ENCODE measurements around the gene KIRREL3. TPM values are rescaled to one million over a fixed set of nuclear protein-coding genes. Genes with fewer than 3 reads are reported as not detected.

The KIRREL3 gene
- polyA plus RNA-seq, 1 donor (not counting 4 experiments of a cell fraction or from before 2014, with no cell fraction given), result 0.04 TPM

DNA sequence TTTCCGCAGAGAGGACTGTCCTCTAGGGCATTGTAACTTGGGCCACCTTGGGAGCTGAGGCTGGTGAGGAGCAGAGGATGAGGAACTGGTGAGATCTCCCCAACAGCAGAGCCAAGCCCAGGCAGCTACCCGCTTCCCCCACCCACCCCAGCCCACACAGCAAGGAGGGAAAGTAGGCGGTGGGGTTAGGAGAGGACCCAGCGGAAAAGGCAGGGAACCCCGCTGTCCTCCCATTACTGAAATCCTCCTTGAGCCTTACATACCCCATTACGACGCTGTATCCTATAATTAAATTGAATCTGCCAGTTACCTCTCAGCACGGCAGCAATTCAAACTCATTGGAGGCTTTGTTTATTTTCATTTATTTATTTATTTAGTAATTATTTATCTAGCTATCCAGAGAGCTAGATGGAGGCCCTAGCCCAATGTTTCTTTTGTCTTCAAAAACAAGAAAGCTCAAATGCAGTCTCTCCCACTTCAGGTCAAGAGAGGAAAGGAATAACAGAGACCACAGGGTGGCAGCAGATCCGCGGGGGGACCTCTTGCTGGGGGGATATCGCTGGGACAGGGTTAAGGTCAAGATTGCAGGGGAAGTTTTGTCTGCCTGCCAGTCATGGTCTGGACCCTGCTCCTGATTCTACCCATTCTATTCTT is 427.1 kb downstream of the KIRREL3 start:
- Histone ChIP-seq H3K27ac (ENCODE audit: control insufficient read depth, insufficient read depth, low read length) (no peak overlapping the region), H3K4me2 (ENCODE audit: control insufficient read depth, extremely low read depth, insufficient read depth, low read depth, low read length) (no peak overlapping the region), H3K36me3 (ENCODE audit: control insufficient read depth in 2 of 2, extremely low read depth in 1 of 2, insufficient read depth in 2 of 2, low read length in 2 of 2) (no peaks in the 10 kb centered on the region), H4K20me1 (ENCODE audit: control insufficient read depth, extremely low read depth, insufficient read depth, low read length) (no peaks in the 10 kb centered on the region), H3K27me3 (ENCODE audit: control insufficient read depth, extremely low read depth, insufficient read depth, low read length) (peaks cover 3% of the 10 kb centered on the region), H3K79me2 (ENCODE audit: control insufficient read depth, insufficient read depth, low read length) (no peaks in the 10 kb centered on the region), H3K9ac (ENCODE audit: control insufficient read depth, extremely low read depth, insufficient read depth, low read length) (no peak overlapping the region), H3K9me1 (ENCODE audit: control insufficient read depth, extremely low read depth, insufficient read depth, low read length) (no peaks in the 10 kb centered on the region), H3K4me1 (ENCODE audit: control insufficient read depth, extremely low read depth, insufficient read depth, low read length) (no peaks in the 10 kb centered on the region), H3K4me3 (ENCODE audit: control insufficient read depth in 2 of 3, extremely low read depth in 1 of 3, insufficient read depth in 2 of 3, low read depth in 1 of 3, low read length in 3 of 3) (no peak overlapping the region), H2AFZ (ENCODE audit: control insufficient read depth, low read length) (no peak overlapping the region), H3K9me3 (ENCODE audit: control insufficient read depth, low read depth, low read length) (no peaks in the 10 kb centered on the region)
- TF ChIP-seq EZH2 (IDR thresholded peaks at IDR 0.05; ENCODE audit: low read length), result no peak
- TF ChIP-seq, protein P1, sequence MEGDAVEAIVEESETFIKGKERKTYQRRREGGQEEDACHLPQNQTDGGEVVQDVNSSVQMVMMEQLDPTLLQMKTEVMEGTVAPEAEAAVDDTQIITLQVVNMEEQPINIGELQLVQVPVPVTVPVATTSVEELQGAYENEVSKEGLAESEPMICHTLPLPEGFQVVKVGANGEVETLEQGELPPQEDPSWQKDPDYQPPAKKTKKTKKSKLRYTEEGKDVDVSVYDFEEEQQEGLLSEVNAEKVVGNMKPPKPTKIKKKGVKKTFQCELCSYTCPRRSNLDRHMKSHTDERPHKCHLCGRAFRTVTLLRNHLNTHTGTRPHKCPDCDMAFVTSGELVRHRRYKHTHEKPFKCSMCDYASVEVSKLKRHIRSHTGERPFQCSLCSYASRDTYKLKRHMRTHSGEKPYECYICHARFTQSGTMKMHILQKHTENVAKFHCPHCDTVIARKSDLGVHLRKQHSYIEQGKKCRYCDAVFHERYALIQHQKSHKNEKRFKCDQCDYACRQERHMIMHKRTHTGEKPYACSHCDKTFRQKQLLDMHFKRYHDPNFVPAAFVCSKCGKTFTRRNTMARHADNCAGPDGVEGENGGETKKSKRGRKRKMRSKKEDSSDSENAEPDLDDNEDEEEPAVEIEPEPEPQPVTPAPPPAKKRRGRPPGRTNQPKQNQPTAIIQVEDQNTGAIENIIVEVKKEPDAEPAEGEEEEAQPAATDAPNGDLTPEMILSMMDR (optimal IDR thresholded peaks at IDR 0.05 in 1 of 3, IDR thresholded peaks at IDR 0.05 in 1 of 3, conservative IDR thresholded peaks at IDR 0.05 in 1 of 3; ENCODE audit: extremely low read depth in 1 of 3, insufficient read depth in 2 of 3, low read length in 3 of 3), result peak in 1 of 3 experiments; percentile 9
- DNase-seq (ENCODE audit: low read depth, low spot score) (no peak), FAIRE-seq (no peak)
- dilution Hi-C loops (cut with MboI; ENCODE audit: extremely low pct_ligation_motif_present, low sequenced_read_pairs), result no loop called here

DNA sequence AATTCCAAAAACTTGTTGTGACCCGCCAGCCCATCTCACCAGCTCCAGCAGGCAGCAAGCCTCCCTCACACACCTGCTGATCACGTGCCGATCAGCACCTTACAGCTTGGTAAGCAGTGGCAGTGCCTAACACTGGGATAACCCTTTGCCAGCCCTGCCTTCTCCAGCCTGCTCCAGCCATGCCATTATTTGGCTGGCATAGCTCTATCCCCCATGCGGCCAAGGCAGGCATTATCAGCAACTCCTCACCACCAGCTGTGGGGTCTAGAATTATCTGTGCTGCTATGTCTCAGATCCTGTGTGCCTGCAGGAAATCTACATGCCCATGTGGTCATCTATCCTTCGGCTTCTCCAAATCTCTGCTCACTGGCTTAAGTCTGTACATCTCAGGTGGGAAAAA is 430.1 kb downstream of the KIRREL3 start:
- H3K79me2 ChIP-seq (ENCODE audit: control insufficient read depth, insufficient read depth, low read length), result no peaks in the 10 kb centered on the region
- dilution Hi-C loops (cut with MboI; ENCODE audit: extremely low pct_ligation_motif_present, low sequenced_read_pairs), result no loop called here

More for the DNA sequence above, 430.1 kb downstream of the KIRREL3 start:
- Histone ChIP-seq H3K4me3 (ENCODE audit: control insufficient read depth in 2 of 3, extremely low read depth in 1 of 3, insufficient read depth in 2 of 3, low read depth in 1 of 3, low read length in 3 of 3) (no peak overlapping the region), H3K4me1 (ENCODE audit: control insufficient read depth, extremely low read depth, insufficient read depth, low read length) (no peaks in the 10 kb centered on the region), H3K27me3 (ENCODE audit: control insufficient read depth, extremely low read depth, insufficient read depth, low read length) (peaks cover 3% of the 10 kb centered on the region), H3K9ac (ENCODE audit: control insufficient read depth, extremely low read depth, insufficient read depth, low read length) (no peak overlapping the region), H3K4me2 (ENCODE audit: control insufficient read depth, extremely low read depth, insufficient read depth, low read depth, low read length) (no peak overlapping the region), H3K36me3 (ENCODE audit: control insufficient read depth in 2 of 2, extremely low read depth in 1 of 2, insufficient read depth in 2 of 2, low read length in 2 of 2) (no peaks in the 10 kb centered on the region), H2AFZ (ENCODE audit: control insufficient read depth, low read length) (no peak overlapping the region), H3K9me1 (ENCODE audit: control insufficient read depth, extremely low read depth, insufficient read depth, low read length) (no peaks in the 10 kb centered on the region), H3K27ac (ENCODE audit: control insufficient read depth, insufficient read depth, low read length) (no peak overlapping the region), H4K20me1 (ENCODE audit: control insufficient read depth, extremely low read depth, insufficient read depth, low read length) (no peaks in the 10 kb centered on the region), H3K9me3 (ENCODE audit: control insufficient read depth, low read depth, low read length) (no peaks in the 10 kb centered on the region)
- no peak for FAIRE-seq
- no peak for DNase-seq (ENCODE audit: low read depth, low spot score)
- TF ChIP-seq, protein P1 (optimal IDR thresholded peaks at IDR 0.05 in 1 of 3, IDR thresholded peaks at IDR 0.05 in 1 of 3, conservative IDR thresholded peaks at IDR 0.05 in 1 of 3; ENCODE audit: extremely low read depth in 1 of 3, insufficient read depth in 2 of 3, low read length in 3 of 3), result peak in 2 of 3 experiments; percentile 19 to 28
- no peak for TF ChIP-seq EZH2 (IDR thresholded peaks at IDR 0.05; ENCODE audit: low read length)
